Activated naive CD4-positive, alpha-beta T cell treated with anti-CD3 and anti-CD28 coated beads for 36 hours (primary cell): ENCODE data around the gene ZNF530. TPM values are rescaled to one million over a fixed set of nuclear protein-coding genes. Genes with fewer than 3 reads are reported as not detected.
A peak's percentile ranks its signal among the peaks of the same experiment; 100 is the strongest.

ENCODE experiments used
- CTCF ChIA-PET: fragments of 350-600 bp; sonication (Branson Sonifier 250); formaldehyde crosslinking; loops from one replicate; lab custom pipeline; 2021; ENCODE audit warnings: antibody characterized with exemption; lab: Charles Lee
- DNase-seq: peaks from one replicate; pipeline ENCODE4 v3.0.0-alpha.2; 2020
- H3K27ac Mint-ChIP-seq: one replicate; pipeline ENCODE4 v1.8.0; 2021; ENCODE audit warnings: mild to moderate bottlenecking, mixed read lengths
- H3K27me3 Mint-ChIP-seq: one replicate; pipeline ENCODE4 v1.8.0; 2021; ENCODE audit warnings: low read depth, mixed read lengths
- H3K36me3 Mint-ChIP-seq: one replicate; pipeline ENCODE4 v1.8.0; 2021; ENCODE audit warnings: low read depth, mixed read lengths
- H3K4me1 Mint-ChIP-seq: one replicate; pipeline ENCODE4 v1.8.0; 2021; ENCODE audit warnings: low read depth, mixed read lengths
- H3K4me3 Mint-ChIP-seq: one replicate; pipeline ENCODE4 v1.8.0; 2021; ENCODE audit warnings: mild to moderate bottlenecking, moderate library complexity, mixed read lengths
- H3K9me3 Mint-ChIP-seq: one replicate; pipeline ENCODE4 v1.8.0; 2021; ENCODE audit warnings: mixed read lengths
- intact Hi-C: fragments of 100-400 bp; cut with micrococcal nuclease; formaldehyde crosslinking; loops from one replicate; pipeline ENCODE4 v1.15.1; 2023
- total RNA-seq, 2 experiments: library from RNA; stranded (reverse); gene quantifications; one replicate each; pipeline ENCODE4 v1.2.3, GENCODE V29; 2021

Gene ZNF530
- total RNA-seq, 2 experiments from 2014 or later, result 4.0 to 4.4 TPM

GRCh38 chr19:57576661-57577060, 23.0 kb upstream of the ZNF530 start:
- intact Hi-C loops, result loop anchor here (5.0 kb wide), 2 partner anchors 89 to 106 kb away; partner anchors contain the start of genes ZNF419 and ZNF551
- CTCF ChIA-PET, result no interaction called here
- peaks cover 20% of the 10 kb centered on the region for H3K4me1 Mint-ChIP-seq

DNA sequence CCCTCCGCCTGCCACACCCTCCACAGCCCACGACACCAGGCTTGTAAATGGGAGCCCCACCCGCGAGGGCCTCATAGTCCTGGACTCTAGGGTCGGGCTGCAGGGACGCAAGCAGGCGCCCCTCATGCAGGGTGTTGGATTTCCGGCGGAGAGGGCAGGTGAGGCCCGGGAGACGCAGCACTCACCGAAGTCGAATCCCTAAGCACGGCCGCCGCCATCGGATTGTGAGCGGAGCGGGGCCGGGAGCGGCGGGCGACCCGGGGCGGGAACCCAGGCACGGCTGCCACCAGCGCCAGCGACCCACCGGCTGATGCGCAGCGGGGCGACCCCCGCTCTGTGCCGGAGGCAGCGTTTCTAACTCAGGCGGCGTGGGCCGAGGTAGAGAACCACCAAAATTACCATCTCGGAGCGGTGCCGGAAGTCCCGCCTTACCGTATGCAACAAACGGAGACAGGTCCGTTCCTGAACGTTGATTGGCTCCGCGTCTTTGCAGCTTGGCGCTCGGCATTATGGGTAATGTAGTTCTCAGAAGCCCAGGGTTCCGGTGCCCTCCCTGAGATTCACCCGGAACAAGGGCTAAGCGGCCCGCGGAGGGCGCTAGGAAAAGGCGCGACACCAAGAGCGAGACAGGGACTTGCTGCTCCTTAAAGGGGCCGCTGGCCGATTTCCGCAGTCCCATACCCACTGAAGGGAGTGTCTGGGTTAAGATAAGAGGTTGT, 21.0 kb upstream of the ZNF530 start, which contains the start of gene ZNF416:
TSS of gene ZNF416 (minus strand) at position 425 of the 719 bp plus-strand sequence. CDS start at position 218, 207 bp downstream.
- Mint-ChIP-seq H3K36me3 (peaks cover 47% of the 10 kb centered on the region), H3K27ac (peak within 1 kb of the TSS; percentile 84), H3K27me3 (no peaks in the 10 kb centered on the region), H3K4me1 (peaks cover 22% of the 10 kb centered on the region), H3K4me3 (peak within 1 kb of the TSS; percentile 75), H3K9me3 (peaks cover 56% of the 10 kb centered on the region)
- CTCF ChIA-PET, result interaction anchor here (0.6 kb wide), 1 partner anchor 1233 kb away, joined by 3 read pairs; no protein-coding TSS in a partner anchor
- intact Hi-C loops, result loop anchor here (1.0 to 5.0 kb wide), 9 partner anchors 20 to 572 kb away; partner anchors contain the start of genes ZNF134, ZNF211, ZNF329 and ZNF417
- peak; percentile 98 for DNase-seq

More at GRCh38 chr19:57576661-57577060, 23.0 kb upstream of the ZNF530 start:
- no peak for DNase-seq
- Mint-ChIP-seq H3K27me3 (no peaks in the 10 kb centered on the region), H3K4me3 (no peak overlapping the region), H3K36me3 (peaks cover 63% of the 10 kb centered on the region), H3K9me3 (peaks cover 66% of the 10 kb centered on the region), H3K27ac (no peak overlapping the region)

- Mint-ChIP-seq H3K4me1 (peaks cover 23% of the 10 kb centered on the region), H3K27me3 (no peaks in the 10 kb centered on the region), H3K27ac (no peak overlapping the region), H3K4me3 (no peak overlapping the region), H3K36me3 (peaks cover 43% of the 10 kb centered on the region), H3K9me3 (peaks cover 54% of the 10 kb centered on the region)
- intact Hi-C loops, result no loop called here
- CTCF ChIA-PET, result no interaction called here
- no peak for DNase-seq
Measured at GRCh38 chr19:57583104-57583520, 16.6 kb upstream of the ZNF530 start.

- Mint-ChIP-seq H3K4me1 (peaks cover 21% of the 10 kb centered on the region), H3K9me3 (peaks cover 58% of the 10 kb centered on the region), H3K27me3 (no peaks in the 10 kb centered on the region), H3K36me3 (peaks cover 49% of the 10 kb centered on the region), H3K4me3 (peak within 1 kb of the TSS; percentile 88), H3K27ac (peak within 1 kb of the TSS; percentile 9)
- intact Hi-C loops, result no loop called here
- DNase-seq, result peak; percentile 90
- CTCF ChIA-PET, result no interaction called here
Measured at GRCh38 chr19:57583521-57584416, 15.9 kb upstream of the ZNF530 start, which contains the start of gene ZIK1. Gene ZIK1, plus strand, starts transcription at chr19:57584145. Its CDS starts 212 bp downstream, at chr19:57584357.

GRCh38 chr19:57587529-57587928, 12.2 kb upstream of the ZNF530 start:
- Mint-ChIP-seq H3K9me3 (peaks cover 75% of the 10 kb centered on the region), H3K4me1 (peaks cover 17% of the 10 kb centered on the region), H3K4me3 (no peak overlapping the region), H3K27me3 (no peaks in the 10 kb centered on the region), H3K27ac (no peak overlapping the region), H3K36me3 (peaks cover 79% of the 10 kb centered on the region)
- intact Hi-C loops, result no loop called here
- CTCF ChIA-PET, result no interaction called here
- DNase-seq, result no peak

GRCh38 chr19:57599377-57599760, 316 bp upstream of the ZNF530 start:
- peaks cover 34% of the 10 kb centered on the region for H3K9me3 Mint-ChIP-seq
- peak overlapping the region; percentile 42 for H3K27ac Mint-ChIP-seq
- DNase-seq, result no peak
- H3K4me1 Mint-ChIP-seq, result peaks cover 16% of the 10 kb centered on the region
- H3K4me3 Mint-ChIP-seq, result peak overlapping the region; percentile 82
- CTCF ChIA-PET, result no interaction called here
- peaks cover 37% of the 10 kb centered on the region for H3K36me3 Mint-ChIP-seq
- intact Hi-C loops, result loop anchor here (1.0 kb wide), 1 partner anchor 20 kb away; no protein-coding TSS in a partner anchor
- H3K27me3 Mint-ChIP-seq, result no peaks in the 10 kb centered on the region

GRCh38 chr19:57606931-57607330, 7.2 kb downstream of the ZNF530 start:
- Mint-ChIP-seq H3K9me3 (peaks cover 74% of the 10 kb centered on the region), H3K4me1 (no peaks in the 10 kb centered on the region), H3K36me3 (peaks cover 70% of the 10 kb centered on the region), H3K27ac (no peak overlapping the region), H3K4me3 (no peak overlapping the region), H3K27me3 (no peaks in the 10 kb centered on the region)
- CTCF ChIA-PET, result no interaction called here
- DNase-seq, result no peak
- intact Hi-C loops, result no loop called here

- CTCF ChIA-PET, result interaction anchor here (0.6 kb wide), 1 partner anchor 14 kb away, joined by 3 read pairs; no protein-coding TSS in a partner anchor
Measured at GRCh38 chr19:57611113-57611512, 11.4 kb downstream of the ZNF530 start.

DNA sequence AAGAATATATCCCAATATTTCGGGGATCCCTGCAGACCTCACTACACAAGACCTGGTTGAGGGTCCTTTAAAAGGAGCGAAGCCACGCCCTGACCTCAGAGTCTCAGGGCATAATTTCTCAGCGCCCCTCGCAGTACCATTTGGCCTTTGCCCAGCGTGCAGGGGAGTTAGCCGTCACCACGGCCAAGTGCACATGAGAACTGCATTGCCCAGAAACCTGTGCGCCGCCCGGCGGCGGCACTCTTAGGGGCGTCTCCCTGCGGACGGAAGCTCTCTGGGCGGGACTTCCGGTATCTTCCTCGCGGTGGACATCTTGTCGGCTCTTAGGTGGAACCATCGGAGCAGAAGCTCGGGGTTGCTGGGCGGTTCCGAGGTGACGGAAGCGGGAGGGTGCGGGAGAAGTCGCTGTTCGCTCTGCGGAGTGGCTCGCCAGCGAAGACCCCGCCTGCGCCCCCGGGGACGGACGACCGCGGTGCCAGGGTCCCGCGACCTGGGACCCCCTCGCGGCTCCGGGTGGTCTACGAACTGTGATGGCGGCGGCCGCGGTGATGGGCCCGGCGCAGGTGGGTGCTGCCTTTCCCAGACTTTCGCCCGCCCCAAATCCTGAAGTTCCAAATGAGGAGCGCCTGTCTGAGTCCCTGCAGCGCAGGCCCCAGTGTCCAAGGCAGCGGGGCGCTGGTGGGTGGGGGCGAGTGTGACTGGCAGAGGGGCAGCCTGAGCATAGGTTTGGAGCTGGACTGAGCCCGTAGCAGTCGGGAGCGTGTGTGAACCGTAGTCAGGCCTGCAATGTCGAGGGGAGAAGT, 14.5 kb downstream of the ZNF530 start, which contains the start of gene ZNF134:
TSS of gene ZNF134 (plus strand) at position 302 of the 803 bp plus-strand sequence. CDS start 5,227 bp downstream, outside the sequence.
- Mint-ChIP-seq H3K4me3 (peak within 1 kb of the TSS; percentile 92), H3K9me3 (peaks cover 64% of the 10 kb centered on the region), H3K27me3 (no peaks in the 10 kb centered on the region), H3K36me3 (peaks cover 56% of the 10 kb centered on the region), H3K4me1 (peaks cover 24% of the 10 kb centered on the region), H3K27ac (peak within 1 kb of the TSS; percentile 57)
- intact Hi-C loops, result loop anchor here (1.0 to 2.0 kb wide), 2 partner anchors 19 to 35 kb away; partner anchors contain the start of genes ZNF211 and ZNF416
- CTCF ChIA-PET, result no interaction called here
- peak; percentile 92 for DNase-seq

More at GRCh38 chr19:57611113-57611512, 11.4 kb downstream of the ZNF530 start:
- no peaks in the 10 kb centered on the region for H3K27me3 Mint-ChIP-seq
- H3K4me3 Mint-ChIP-seq, result no peak overlapping the region
- peaks cover 16% of the 10 kb centered on the region for H3K4me1 Mint-ChIP-seq
- intact Hi-C loops, result no loop called here
- H3K27ac Mint-ChIP-seq, result no peak overlapping the region
- DNase-seq, result no peak
- peaks cover 54% of the 10 kb centered on the region for H3K36me3 Mint-ChIP-seq
- H3K9me3 Mint-ChIP-seq, result peaks cover 61% of the 10 kb centered on the region

DNA sequence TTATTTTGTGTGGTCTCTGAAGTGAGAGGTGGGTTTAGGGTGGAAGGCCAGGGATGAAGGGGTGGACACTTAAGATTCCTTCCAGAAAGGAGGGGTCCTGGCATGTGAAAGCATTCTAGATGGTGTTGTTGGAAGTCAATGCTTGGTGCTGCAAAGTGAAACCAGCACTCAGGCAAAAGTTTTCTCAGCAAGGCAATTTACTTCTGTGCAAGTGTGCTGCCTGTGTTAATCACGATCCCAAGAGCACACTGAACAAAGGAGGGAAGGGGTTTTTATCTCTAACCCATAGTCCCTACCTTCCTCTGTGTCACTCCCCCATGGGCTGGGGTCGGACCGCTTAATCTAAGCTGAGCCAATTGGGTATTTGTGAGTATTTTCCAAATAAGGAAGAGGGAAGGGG, 15.7 kb downstream of the ZNF530 start:
- peaks cover 24% of the 10 kb centered on the region for H3K4me1 Mint-ChIP-seq
- H3K27me3 Mint-ChIP-seq, result no peaks in the 10 kb centered on the region
- no peak for DNase-seq
- H3K27ac Mint-ChIP-seq, result no peak overlapping the region
- H3K4me3 Mint-ChIP-seq, result peak overlapping the region; percentile 92
- CTCF ChIA-PET, result no interaction called here
- intact Hi-C loops, result loop anchor here (2.0 kb wide), 1 partner anchor 37 kb away; the partner anchor contains the start of gene ZNF416
- peaks cover 72% of the 10 kb centered on the region for H3K9me3 Mint-ChIP-seq
- H3K36me3 Mint-ChIP-seq, result peaks cover 66% of the 10 kb centered on the region

DNA sequence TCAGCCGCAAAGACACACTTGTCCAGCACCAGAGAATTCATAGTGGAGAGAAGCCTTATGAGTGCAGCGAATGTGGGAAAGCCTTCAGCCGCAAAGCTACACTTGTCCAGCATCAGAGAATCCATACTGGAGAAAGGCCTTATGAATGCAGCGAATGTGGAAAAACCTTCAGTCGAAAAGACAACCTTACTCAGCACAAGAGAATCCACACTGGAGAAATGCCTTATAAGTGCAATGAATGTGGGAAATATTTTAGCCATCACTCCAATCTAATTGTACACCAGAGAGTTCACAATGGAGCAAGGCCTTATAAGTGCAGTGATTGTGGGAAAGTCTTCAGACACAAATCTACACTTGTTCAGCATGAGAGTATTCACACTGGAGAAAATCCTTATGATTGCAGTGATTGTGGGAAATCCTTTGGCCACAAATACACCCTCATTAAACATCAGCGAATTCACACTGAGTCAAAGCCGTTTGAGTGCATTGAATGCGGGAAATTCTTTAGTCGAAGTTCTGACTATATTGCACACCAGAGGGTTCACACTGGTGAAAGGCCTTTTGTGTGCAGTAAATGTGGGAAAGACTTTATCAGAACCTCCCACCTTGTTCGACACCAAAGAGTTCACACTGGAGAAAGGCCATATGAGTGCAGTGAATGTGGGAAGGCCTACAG, 21.1 kb downstream of the ZNF530 start:
- peaks cover 89% of the 10 kb centered on the region for H3K9me3 Mint-ChIP-seq
- H3K27me3 Mint-ChIP-seq, result no peaks in the 10 kb centered on the region
- intact Hi-C loops, result no loop called here

More for the DNA sequence above, 21.1 kb downstream of the ZNF530 start:
- no peak for DNase-seq
- Mint-ChIP-seq H3K36me3 (peaks cover 92% of the 10 kb centered on the region), H3K4me3 (no peak overlapping the region), H3K27ac (no peak overlapping the region), H3K4me1 (peaks cover 9% of the 10 kb centered on the region)
- CTCF ChIA-PET, result no interaction called here
